A673 (cell line): ENCODE results near the gene MASP1. TPM values are rescaled to one million over a fixed set of nuclear protein-coding genes. Genes with fewer than 3 reads are reported as not detected.
A peak's percentile ranks its signal among the peaks of the same experiment; 100 is the strongest.

Experiments
- BruUV-seq: library from RNA; stranded (reverse); fragments of 400-500 nt; replicated peaks from 2 replicates; lab custom pipeline; 2021; lab: Mats Ljungman, UMichigan
- CTCF ChIA-PET: fragments of 300-600 bp; sonication (Branson Sonifier 250); formaldehyde crosslinking; loops from one replicate; lab custom pipeline; 2022; ENCODE audit warnings: antibody characterized with exemption; lab: Charles Lee
- POLR2A ChIA-PET: fragments of 300-600 bp; sonication (Branson Sonifier 250); formaldehyde crosslinking; loops from one replicate; lab custom pipeline; 2022; ENCODE audit warnings: antibody characterized with exemption; ENCODE audit not compliant: low non-redundant PET; lab: Charles Lee
- DNase-seq: peaks from one replicate; pipeline ENCODE4 v3.0.0-alpha.2; 2015; ENCODE audit warnings: low spot score
- H3K27ac ChIP-seq: fragments of 200-600 bp; sonication (generic); 2 replicates; pipeline ENCODE4 v1.5.1; 2016; ENCODE audit warnings: mixed run types, low read depth, mild to moderate bottlenecking, mixed read lengths, antibody characterized with exemption, low read length; ENCODE audit not compliant: poor library complexity, severe bottlenecking
- H3K27me3 ChIP-seq: fragments of 200-600 bp; sonication (generic); replicated peaks from 2 replicates; pipeline ENCODE4 v1.6.1; 2017; ENCODE audit warnings: mixed run types, low read depth, mild to moderate bottlenecking, mixed read lengths, antibody characterized with exemption, low read length; ENCODE audit not compliant: insufficient read depth, poor library complexity
- H3K36me3 ChIP-seq: fragments of 200-600 bp; sonication (generic); 2 replicates; pipeline ENCODE4 v1.6.1; 2016; ENCODE audit warnings: mixed run types, mild to moderate bottlenecking, mixed read lengths, antibody characterized with exemption, low read length; ENCODE audit not compliant: insufficient read depth, poor library complexity, severe bottlenecking
- H3K4me1 ChIP-seq: fragments of 200-600 bp; sonication (generic); 2 replicates; pipeline ENCODE4 v1.6.1; 2017; ENCODE audit warnings: mixed run types, mild to moderate bottlenecking, mixed read lengths, antibody characterized with exemption, low read length; ENCODE audit not compliant: insufficient read depth, poor library complexity, severe bottlenecking
- H3K4me3 ChIP-seq: fragments of 200-600 bp; sonication (generic); 2 replicates; pipeline ENCODE4 v1.5.1; 2016; ENCODE audit warnings: low read depth, mixed run types, mild to moderate bottlenecking, mixed read lengths, low read length; ENCODE audit not compliant: poor library complexity, severe bottlenecking
- H3K9me3 ChIP-seq: fragments of 200-600 bp; sonication (generic); 2 replicates; pipeline ENCODE4 v1.6.1; 2016; ENCODE audit warnings: mixed run types, low read depth, mild to moderate bottlenecking, mixed read lengths, antibody characterized with exemption, low read length; ENCODE audit not compliant: poor library complexity, severe bottlenecking
- CTCF ChIP-seq: fragments of 300-800, 200-600 bp; sonication (generic); conservative IDR thresholded peaks from 2 replicates; pipeline ENCODE4 v1.5.1; 2017; ENCODE audit warnings: low read depth, mild to moderate bottlenecking, antibody characterized with exemption, low read length, moderate library complexity, mixed read lengths
- EZH2 ChIP-seq: fragments of 200-600 bp; sonication (generic); IDR thresholded peaks from 2 replicates; pipeline ENCODE4 v1.6.1; 2017; ENCODE audit warnings: borderline replicate concordance, low read depth, mild to moderate bottlenecking, mixed read lengths, antibody characterized with exemption, low read length; ENCODE audit not compliant: poor library complexity, severe bottlenecking
- intact Hi-C: fragments of 100-400 bp; cut with micrococcal nuclease; formaldehyde crosslinking; loops from one replicate; pipeline ENCODE4 v1.10.0; 2022; ENCODE audit not compliant: unreplicated experiment
- total RNA-seq: library from RNA; stranded (reverse); gene quantifications from 2 replicates; pipeline ENCODE4 v1.2.3, GENCODE V29; 2021

Gene MASP1
- total RNA-seq, 1 experiment from 2014 or later, result not detected

DNA sequence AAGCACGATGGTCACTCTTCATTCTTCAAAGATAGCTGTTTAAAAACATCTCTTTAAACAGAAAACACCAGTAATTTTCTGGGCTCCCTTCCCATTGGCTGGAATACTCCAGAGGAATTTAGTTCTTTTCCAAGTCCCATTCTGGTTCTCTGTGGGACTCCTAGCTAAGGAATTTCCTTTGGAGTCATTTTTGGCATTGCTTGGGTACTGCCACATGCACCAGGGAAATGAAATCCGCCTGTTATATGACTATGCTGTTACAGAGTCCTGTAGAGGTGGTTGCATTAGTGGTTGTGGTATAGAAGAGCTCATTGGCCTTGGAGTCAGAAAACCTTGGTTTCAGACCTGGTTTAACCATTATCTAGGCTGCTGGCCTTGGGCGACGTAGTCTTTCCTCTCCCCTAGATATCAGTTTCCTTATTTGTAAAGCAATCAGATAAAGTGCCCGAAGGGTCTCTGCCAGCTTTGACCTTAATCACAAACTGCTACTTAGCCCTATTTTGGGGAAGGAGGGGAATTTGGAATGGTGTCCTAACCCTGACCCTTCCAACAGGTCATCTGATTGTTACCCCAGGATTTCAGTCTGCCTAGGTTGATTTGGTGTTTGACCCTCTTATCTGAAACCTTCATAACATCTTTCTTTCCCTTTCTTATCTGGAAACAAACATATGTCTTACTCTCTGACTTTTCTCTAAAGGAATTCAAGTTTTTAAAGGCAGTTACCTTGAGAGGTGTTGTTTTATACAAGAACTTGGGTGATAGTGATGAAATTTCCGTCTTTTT lies 80.8 kb downstream of the MASP1 start:
- intact Hi-C loops, result no loop called here
- CTCF ChIA-PET, result interaction anchor here (0.9 to 1.4 kb wide), 2 partner anchors 109 to 469 kb away, joined by 4 read pairs; no protein-coding TSS in a partner anchor
- H3K27ac ChIP-seq, result no peak overlapping the region
- no TSS peak for BruUV-seq
- DNase-seq, result peak; percentile 59
- H3K36me3 ChIP-seq, result no peaks in the 10 kb centered on the region
- no peak overlapping the region for H3K4me3 ChIP-seq
- no peaks in the 10 kb centered on the region for H3K4me1 ChIP-seq
- POLR2A ChIA-PET, result no interaction called here
- H3K27me3 ChIP-seq, result no peaks in the 10 kb centered on the region
- no peak for TF ChIP-seq EZH2
- TF ChIP-seq CTCF, result no peak
- no peaks in the 10 kb centered on the region for H3K9me3 ChIP-seq

- Histone ChIP-seq H3K36me3 (no peaks in the 10 kb centered on the region), H3K4me1 (no peaks in the 10 kb centered on the region), H3K27me3 (no peaks in the 10 kb centered on the region), H3K27ac (no peak overlapping the region), H3K4me3 (no peak overlapping the region), H3K9me3 (no peaks in the 10 kb centered on the region)
- DNase-seq, result peak; percentile 17
- intact Hi-C loops, result no loop called here
- TF ChIP-seq EZH2 (no peak), CTCF (no peak)
- no TSS peak for BruUV-seq
- ChIA-PET POLR2A (no interaction called here), CTCF (interaction anchor here (0.9 to 1.4 kb wide), 2 partner anchors 109 to 469 kb away, joined by 4 read pairs; no protein-coding TSS in a partner anchor)
These were observed 81.4 kb downstream of the MASP1 start for GRCh38 chr3:187210091-187210490.

GRCh38 chr3:187209491-187209890 lies 82.0 kb downstream of the MASP1 start:
- DNase-seq, result no peak
- intact Hi-C loops, result no loop called here
- H3K4me1 ChIP-seq, result no peaks in the 10 kb centered on the region
- H3K4me3 ChIP-seq, result no peak overlapping the region
- no peak overlapping the region for H3K27ac ChIP-seq
- no peaks in the 10 kb centered on the region for H3K27me3 ChIP-seq
- POLR2A ChIA-PET, result no interaction called here
- CTCF ChIA-PET, result interaction anchor here (1.4 kb wide), 1 partner anchor 110 kb away, joined by 4 read pairs; no protein-coding TSS in a partner anchor
- H3K36me3 ChIP-seq, result no peaks in the 10 kb centered on the region
- H3K9me3 ChIP-seq, result no peaks in the 10 kb centered on the region
- no TSS peak for BruUV-seq
- TF ChIP-seq EZH2, result no peak
- TF ChIP-seq CTCF, result no peak
